Ovary (tissue), 3 donors: ENCODE data around the gene AKNA.

Experiments
- EP300 ChIP-seq: sonication (generic); formaldehyde crosslinking; IDR thresholded peaks from one replicate; pipeline ENCODE4 v1.6.1; 2017; ENCODE audit warnings: antibody characterized with exemption
- POLR2A ChIP-seq: fragments of 450-650 bp; IDR thresholded peaks from one replicate; pipeline ENCODE4 v1.6.1; 2017; ENCODE audit warnings: antibody characterized with exemption, mild to moderate bottlenecking, moderate library complexity
- TF ChIP-seq, protein P1 (sequence below), 3 donors: fragments of 450-650 bp in 2 of 3; fragments of 200-600 bp in 1 of 3; IDR thresholded peaks; one replicate each; pipeline versions ENCODE4 v1.5.1 to v1.8.0; 2016 to 2022; ENCODE audit warnings: antibody characterized with exemption in 3 of 3, mild to moderate bottlenecking in 1 of 3
- donor health status: DM: no; HTN: no; CAD: no.

DNA sequence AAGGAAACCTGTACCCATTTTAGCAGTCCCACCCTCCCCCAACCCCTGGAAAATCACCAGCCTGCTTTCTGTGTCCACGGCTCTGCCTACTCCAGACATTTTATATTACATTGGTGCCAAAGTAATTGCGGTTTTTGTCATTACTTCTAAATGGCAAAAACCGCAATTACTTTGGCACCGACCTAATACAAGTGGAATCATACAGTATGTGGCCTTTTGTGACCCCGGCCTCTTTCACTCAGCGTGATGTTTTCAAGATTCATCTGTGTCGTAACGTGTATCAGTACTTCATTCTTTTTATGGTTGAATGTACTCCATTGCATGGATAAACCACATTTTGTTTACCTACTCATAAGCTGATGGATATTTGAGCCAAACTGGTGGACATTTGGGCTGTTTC lies 74.6 kb downstream of the AKNA start:
- TF ChIP-seq, protein P1, sequence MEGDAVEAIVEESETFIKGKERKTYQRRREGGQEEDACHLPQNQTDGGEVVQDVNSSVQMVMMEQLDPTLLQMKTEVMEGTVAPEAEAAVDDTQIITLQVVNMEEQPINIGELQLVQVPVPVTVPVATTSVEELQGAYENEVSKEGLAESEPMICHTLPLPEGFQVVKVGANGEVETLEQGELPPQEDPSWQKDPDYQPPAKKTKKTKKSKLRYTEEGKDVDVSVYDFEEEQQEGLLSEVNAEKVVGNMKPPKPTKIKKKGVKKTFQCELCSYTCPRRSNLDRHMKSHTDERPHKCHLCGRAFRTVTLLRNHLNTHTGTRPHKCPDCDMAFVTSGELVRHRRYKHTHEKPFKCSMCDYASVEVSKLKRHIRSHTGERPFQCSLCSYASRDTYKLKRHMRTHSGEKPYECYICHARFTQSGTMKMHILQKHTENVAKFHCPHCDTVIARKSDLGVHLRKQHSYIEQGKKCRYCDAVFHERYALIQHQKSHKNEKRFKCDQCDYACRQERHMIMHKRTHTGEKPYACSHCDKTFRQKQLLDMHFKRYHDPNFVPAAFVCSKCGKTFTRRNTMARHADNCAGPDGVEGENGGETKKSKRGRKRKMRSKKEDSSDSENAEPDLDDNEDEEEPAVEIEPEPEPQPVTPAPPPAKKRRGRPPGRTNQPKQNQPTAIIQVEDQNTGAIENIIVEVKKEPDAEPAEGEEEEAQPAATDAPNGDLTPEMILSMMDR (IDR thresholded peaks at IDR 0.05) = no peak
- no peak for TF ChIP-seq EP300
- no peak for TF ChIP-seq POLR2A
